Measurements from ENCODE around the gene INMT.

INMT gene

GRCh38 chr7:30750683-30751650 is 968 bp upstream of the INMT start:
- H4K20me1 ChIP-seq (ENCODE audit: control insufficient read depth, insufficient read depth, low read depth, low read length): no peaks in the 10 kb centered on the region
- no peaks in the 10 kb centered on the region for H3K36me3 ChIP-seq (ENCODE audit: control insufficient read depth, low read length)
- no peaks in the 10 kb centered on the region for H3K79me2 ChIP-seq (ENCODE audit: control insufficient read depth, low read length)
- H3K27ac ChIP-seq (ENCODE audit: low read depth, low read length): no peak overlapping the region
- no peaks in the 10 kb centered on the region for H3K9me3 ChIP-seq (ENCODE audit: control insufficient read depth, insufficient read depth, low read length)
- no peak overlapping the region for H3K4me2 ChIP-seq (ENCODE audit: low read length)
- no peaks in the 10 kb centered on the region for H3F3A ChIP-seq (ENCODE audit: control insufficient read depth, insufficient read depth)
- H3K4me3 ChIP-seq (ENCODE audit: low read length): no peak overlapping the region
- TF ChIP-seq CTCF (IDR thresholded peaks at IDR 0.05; ENCODE audit: low read depth, low read length, poor library complexity, severe bottlenecking) (no peak), EZH2phosphoT487 (IDR thresholded peaks at IDR 0.05; ENCODE audit: borderline replicate concordance, low read length) (no peak)
- no peaks in the 10 kb centered on the region for H3K4me1 ChIP-seq (ENCODE audit: control insufficient read depth, low read length)
- no peaks in the 10 kb centered on the region for H3K9me2 ChIP-seq (replicated peaks; ENCODE audit: control insufficient read depth, low read length)
- H3K27me3 ChIP-seq (ENCODE audit: control insufficient read depth, low read length): peaks cover 14% of the 10 kb centered on the region; the same call in 1 of the 2 replicates

GRCh38 chr7:30752484-30752883 is 549 bp downstream of the INMT start:
- no peak overlapping the region for H3K4me2 ChIP-seq (ENCODE audit: low read length)
- no peak overlapping the region for H3K4me3 ChIP-seq (ENCODE audit: low read length)
- TF ChIP-seq CTCF (IDR thresholded peaks at IDR 0.05; ENCODE audit: low read depth, low read length, poor library complexity, severe bottlenecking) (no peak), EZH2phosphoT487 (IDR thresholded peaks at IDR 0.05; ENCODE audit: borderline replicate concordance, low read length) (no peak)

GRCh38 chr7:30752979-30753378 is 1.0 kb downstream of the INMT start:
- no peaks in the 10 kb centered on the region for H3K9me3 ChIP-seq (ENCODE audit: control insufficient read depth, insufficient read depth, low read length)
- H3F3A ChIP-seq (ENCODE audit: control insufficient read depth, insufficient read depth): no peaks in the 10 kb centered on the region
- H3K9me2 ChIP-seq (replicated peaks; ENCODE audit: control insufficient read depth, low read length): no peaks in the 10 kb centered on the region
- peaks cover 15% of the 10 kb centered on the region; the same call in 1 of the 2 replicates for H3K27me3 ChIP-seq (ENCODE audit: control insufficient read depth, low read length)
- no peaks in the 10 kb centered on the region for H3K79me2 ChIP-seq (ENCODE audit: control insufficient read depth, low read length)
- H3K4me3 ChIP-seq (ENCODE audit: low read length): no peak overlapping the region
- no peak overlapping the region for H3K27ac ChIP-seq (ENCODE audit: low read depth, low read length)
- H3K4me1 ChIP-seq (ENCODE audit: control insufficient read depth, low read length): peaks cover 3% of the 10 kb centered on the region
- H4K20me1 ChIP-seq (ENCODE audit: control insufficient read depth, insufficient read depth, low read depth, low read length): no peaks in the 10 kb centered on the region
- H3K4me2 ChIP-seq (ENCODE audit: low read length): no peak overlapping the region
- H3K36me3 ChIP-seq (ENCODE audit: control insufficient read depth, low read length): no peaks in the 10 kb centered on the region
- TF ChIP-seq EZH2phosphoT487 (IDR thresholded peaks at IDR 0.05; ENCODE audit: borderline replicate concordance, low read length): no peak
- no peak for TF ChIP-seq CTCF (IDR thresholded peaks at IDR 0.05; ENCODE audit: low read depth, low read length, poor library complexity, severe bottlenecking)

More at GRCh38 chr7:30752484-30752883, 549 bp downstream of the INMT start:
- H3K27me3 ChIP-seq (ENCODE audit: control insufficient read depth, low read length): peaks cover 14% of the 10 kb centered on the region; the same call in 1 of the 2 replicates
- H3K4me1 ChIP-seq (ENCODE audit: control insufficient read depth, low read length): no peaks in the 10 kb centered on the region
- H3K9me3 ChIP-seq (ENCODE audit: control insufficient read depth, insufficient read depth, low read length): no peaks in the 10 kb centered on the region
- H4K20me1 ChIP-seq (ENCODE audit: control insufficient read depth, insufficient read depth, low read depth, low read length): no peaks in the 10 kb centered on the region
- no peak overlapping the region for H3K27ac ChIP-seq (ENCODE audit: low read depth, low read length)
- no peaks in the 10 kb centered on the region for H3F3A ChIP-seq (ENCODE audit: control insufficient read depth, insufficient read depth)
- H3K36me3 ChIP-seq (ENCODE audit: control insufficient read depth, low read length): no peaks in the 10 kb centered on the region
- H3K79me2 ChIP-seq (ENCODE audit: control insufficient read depth, low read length): no peaks in the 10 kb centered on the region
- H3K9me2 ChIP-seq (replicated peaks; ENCODE audit: control insufficient read depth, low read length): no peaks in the 10 kb centered on the region

All from DOHH2 (cell line).